ENCODE measurements around the gene TRIM2. TPM values are rescaled to one million over a fixed set of nuclear protein-coding genes. Genes with fewer than 3 reads are reported as not detected.

Gene TRIM2
- total RNA-seq, 1 donor from 2014 or later: 28.7 TPM

- no peaks in the 10 kb centered on the region for H3K4me1 ChIP-seq
- TF ChIP-seq POLR2AphosphoS5 (IDR thresholded peaks at IDR 0.05; ENCODE audit: insufficient read depth in 1 of 2, low read depth in 1 of 2) (no peak), POLR2A (IDR thresholded peaks at IDR 0.05) (no peak)
- no peaks in the 10 kb centered on the region for H3K9me3 ChIP-seq
- no peak overlapping the region for H3K4me3 ChIP-seq
- no peak for DNase-seq (ENCODE audit: extremely low spot score in 2 of 2)
- no peak overlapping the region for H3K27ac ChIP-seq
- H3K27me3 ChIP-seq: no peaks in the 10 kb centered on the region
- intact Hi-C loops (cut with DNase I): no loop called here
- no peaks in the 10 kb centered on the region for H3K36me3 ChIP-seq
Measured at GRCh38 chr4:153369021-153369420, 164.8 kb downstream of the TRIM2 start.

DNA sequence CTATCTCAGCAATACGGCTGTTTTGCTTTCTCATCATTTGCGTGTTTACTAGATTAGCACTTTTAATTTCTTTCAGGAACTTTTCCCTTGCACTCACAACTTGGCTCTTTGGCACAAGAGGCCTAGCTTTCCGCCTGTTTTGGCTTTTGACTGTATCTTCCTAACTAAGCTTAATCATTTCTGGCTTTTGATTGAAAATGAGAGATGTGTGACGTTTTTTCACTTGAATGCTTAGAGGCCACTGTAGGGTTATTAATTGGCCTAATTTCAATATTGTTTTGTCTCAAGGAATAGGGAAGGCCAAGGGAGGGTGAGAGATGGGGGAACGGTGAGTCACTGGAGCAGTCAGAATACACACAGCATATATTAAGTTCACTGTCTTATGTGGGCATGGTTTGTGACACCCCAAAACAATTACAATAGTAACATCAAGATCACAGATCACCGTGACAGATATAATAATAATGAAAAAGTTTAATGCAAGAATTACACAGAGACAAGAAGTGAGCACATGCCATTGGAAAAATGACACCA lies 167.5 kb downstream of the TRIM2 start:
- intact Hi-C loops (cut with DNase I): no loop called here
- Histone ChIP-seq H3K4me3 (no peak overlapping the region), H3K9me3 (no peaks in the 10 kb centered on the region), H3K36me3 (no peaks in the 10 kb centered on the region), H3K27me3 (no peaks in the 10 kb centered on the region), H3K27ac (no peak overlapping the region), H3K4me1 (no peaks in the 10 kb centered on the region)
- TF ChIP-seq POLR2AphosphoS5 (IDR thresholded peaks at IDR 0.05; ENCODE audit: insufficient read depth in 1 of 2, low read depth in 1 of 2): no peak
- no peak for DNase-seq (ENCODE audit: extremely low spot score in 2 of 2)

GRCh38 chr4:153372967-153373562 lies 168.8 kb downstream of the TRIM2 start:
- Histone ChIP-seq H3K4me3 (no peak overlapping the region), H3K27me3 (no peaks in the 10 kb centered on the region), H3K36me3 (no peaks in the 10 kb centered on the region), H3K4me1 (no peaks in the 10 kb centered on the region), H3K27ac (no peak overlapping the region), H3K9me3 (no peaks in the 10 kb centered on the region)
- DNase-seq (ENCODE audit: extremely low spot score in 2 of 2): no peak
- intact Hi-C loops (cut with DNase I): no loop called here
- TF ChIP-seq POLR2A (IDR thresholded peaks at IDR 0.05) (no peak), CTCF (IDR thresholded peaks at IDR 0.05) (no peak), POLR2AphosphoS5 (IDR thresholded peaks at IDR 0.05; ENCODE audit: insufficient read depth in 1 of 2, low read depth in 1 of 2) (no peak)

GRCh38 chr4:153374442-153374841 lies 170.2 kb downstream of the TRIM2 start:
- H3K4me3 ChIP-seq: no peak overlapping the region
- H3K27ac ChIP-seq: no peak overlapping the region
- H3K4me1 ChIP-seq: no peaks in the 10 kb centered on the region
- H3K27me3 ChIP-seq: no peaks in the 10 kb centered on the region
- DNase-seq (ENCODE audit: extremely low spot score in 2 of 2): no peak
- H3K36me3 ChIP-seq: no peaks in the 10 kb centered on the region
- intact Hi-C loops (cut with DNase I): no loop called here
- TF ChIP-seq POLR2A (IDR thresholded peaks at IDR 0.05) (no peak), POLR2AphosphoS5 (IDR thresholded peaks at IDR 0.05; ENCODE audit: insufficient read depth in 1 of 2, low read depth in 1 of 2) (no peak), CTCF (IDR thresholded peaks at IDR 0.05) (no peak)
- H3K9me3 ChIP-seq: no peaks in the 10 kb centered on the region

GRCh38 chr4:153375303-153375702 lies 171.1 kb downstream of the TRIM2 start:
- TF ChIP-seq POLR2A (IDR thresholded peaks at IDR 0.05): no peak
- TF ChIP-seq CTCF (IDR thresholded peaks at IDR 0.05): no peak
- no peak for TF ChIP-seq POLR2AphosphoS5 (IDR thresholded peaks at IDR 0.05; ENCODE audit: insufficient read depth in 1 of 2, low read depth in 1 of 2)
- DNase-seq (ENCODE audit: extremely low spot score in 2 of 2): no peak
- Histone ChIP-seq H3K27me3 (no peaks in the 10 kb centered on the region), H3K9me3 (no peaks in the 10 kb centered on the region), H3K4me1 (no peaks in the 10 kb centered on the region), H3K36me3 (no peaks in the 10 kb centered on the region), H3K4me3 (no peak overlapping the region), H3K27ac (no peak overlapping the region)
- intact Hi-C loops (cut with DNase I): no loop called here

DNA sequence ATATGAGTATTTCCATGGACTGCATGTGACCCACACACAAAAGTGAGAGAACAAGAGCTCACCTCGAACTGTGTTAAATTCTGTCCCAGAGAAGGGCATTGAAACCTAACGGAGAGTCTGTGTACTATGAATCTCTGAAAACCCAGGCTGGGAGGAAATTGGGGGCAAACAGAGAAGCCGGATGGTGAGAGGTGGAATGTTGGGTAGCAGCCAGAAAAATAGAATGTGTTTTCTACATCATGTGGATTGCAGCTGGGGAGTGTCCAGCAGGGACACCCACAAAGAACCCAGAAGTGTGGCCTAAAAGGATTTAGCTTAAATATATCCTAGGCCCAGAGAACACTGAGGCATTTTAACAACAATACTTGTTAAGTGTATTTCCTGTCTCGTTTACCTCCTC lies 178.9 kb downstream of the TRIM2 start:
- intact Hi-C loops (cut with DNase I): no loop called here
- DNase-seq (ENCODE audit: extremely low spot score in 2 of 2): no peak
- no peaks in the 10 kb centered on the region for H3K27me3 ChIP-seq
- no peaks in the 10 kb centered on the region for H3K36me3 ChIP-seq
- TF ChIP-seq POLR2A (IDR thresholded peaks at IDR 0.05): no peak
- TF ChIP-seq POLR2AphosphoS5 (IDR thresholded peaks at IDR 0.05; ENCODE audit: insufficient read depth in 1 of 2, low read depth in 1 of 2): no peak
- no peak for TF ChIP-seq CTCF (IDR thresholded peaks at IDR 0.05)
- no peak overlapping the region for H3K4me3 ChIP-seq
- no peaks in the 10 kb centered on the region for H3K9me3 ChIP-seq
- H3K4me1 ChIP-seq: no peaks in the 10 kb centered on the region
- no peak overlapping the region for H3K27ac ChIP-seq

Data from vagina (tissue), 2 donors.